ENCODE data around the gene HYAL3.
"Not testable (repeated sequence)": the region's sequence is repeated elsewhere in the genome, so short reads cannot be mapped to it uniquely, and the experiment has no call there.

HYAL3 gene

DNA sequence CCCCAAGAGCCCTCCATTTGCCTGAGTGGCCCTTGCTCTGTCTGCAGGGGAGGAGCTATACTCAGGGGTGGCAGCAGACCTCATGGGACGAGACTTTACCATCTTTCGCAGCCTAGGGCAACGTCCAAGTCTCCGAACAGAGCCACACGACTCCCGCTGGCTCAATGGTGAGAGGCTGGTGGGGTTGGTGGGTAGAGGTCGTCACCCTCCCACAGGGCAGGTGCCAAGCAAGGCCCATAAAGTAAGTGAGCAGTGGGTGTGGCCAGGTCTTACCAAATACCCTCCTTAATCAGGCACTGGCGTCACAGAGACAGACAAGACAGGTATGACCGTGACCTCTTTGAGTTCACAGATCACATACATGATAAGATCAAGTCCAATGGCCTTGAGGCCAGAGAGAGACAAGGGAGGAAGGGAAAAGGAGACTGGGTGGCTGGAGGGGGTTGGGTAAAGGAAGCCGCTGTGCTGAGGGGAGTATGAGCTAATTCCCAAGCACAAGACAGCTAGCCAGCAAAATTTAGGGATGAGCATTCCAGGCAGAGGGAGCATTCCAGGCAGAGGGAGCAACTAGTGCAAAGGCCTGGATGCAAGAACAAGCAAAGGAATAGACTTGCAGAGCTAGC, 27.8 kb downstream of the HYAL3 start:
- DNase-seq: no peak

DNA sequence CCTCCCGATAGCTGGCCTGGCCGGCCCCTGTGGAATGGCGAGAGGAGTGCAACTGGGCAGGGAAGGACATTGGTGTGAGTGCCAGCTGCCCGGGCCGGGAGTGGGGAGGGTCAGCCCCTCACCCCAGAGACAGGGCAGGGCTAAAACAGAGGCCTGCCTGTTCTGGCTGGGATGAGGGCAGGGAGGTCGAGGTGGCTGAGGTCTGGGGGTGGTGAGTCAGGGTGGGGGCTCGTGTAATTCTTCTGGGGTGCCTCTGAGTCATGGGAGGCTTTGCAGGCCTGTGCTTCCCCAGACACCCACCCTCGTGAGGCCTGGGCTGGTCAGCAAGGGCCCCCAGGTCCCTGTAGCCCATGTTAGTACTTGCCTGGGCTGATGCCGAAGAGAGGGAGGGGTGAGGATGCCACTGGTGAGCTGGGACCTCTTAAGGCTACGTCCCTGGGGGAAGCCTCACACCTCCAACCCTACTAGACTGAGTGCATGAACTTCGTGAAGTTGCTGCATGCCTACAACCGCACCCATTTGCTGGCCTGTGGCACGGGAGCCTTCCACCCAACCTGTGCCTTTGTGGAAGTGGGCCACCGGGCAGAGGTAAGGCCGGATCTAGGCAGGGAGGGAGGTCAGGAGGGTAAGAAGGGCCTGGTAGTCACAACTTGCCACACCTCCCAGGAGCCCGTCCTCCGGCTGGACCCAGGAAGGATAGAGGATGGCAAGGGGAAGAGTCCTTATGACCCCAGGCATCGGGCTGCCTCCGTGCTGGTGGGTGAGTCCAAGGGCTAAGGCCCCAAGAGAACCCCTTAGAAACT, 28.6 kb downstream of the HYAL3 start:
- DNase-seq: peak in 9 of 51 donors; percentile 9 to 34 (median 28)

DNA sequence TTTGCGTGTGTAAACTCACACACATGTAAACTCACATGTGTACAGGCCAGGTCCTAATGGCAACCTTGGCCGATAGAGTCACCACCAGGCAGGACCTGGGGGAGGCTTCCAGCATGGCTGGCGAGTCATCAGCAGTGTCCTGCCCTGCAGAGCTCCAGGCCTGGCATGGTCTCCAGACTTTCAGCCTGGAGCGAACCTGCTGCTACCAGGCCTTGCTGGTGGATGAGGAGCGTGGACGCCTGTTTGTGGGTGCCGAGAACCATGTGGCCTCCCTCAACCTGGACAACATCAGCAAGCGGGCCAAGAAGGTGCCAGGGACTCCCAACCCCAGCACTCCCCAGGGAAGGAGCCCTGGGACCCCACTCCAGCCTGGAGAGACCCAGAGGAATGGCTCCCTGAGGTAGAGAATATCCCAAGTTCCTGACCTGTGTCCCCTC, 29.2 kb downstream of the HYAL3 start:
- peak in 2 of 51 donors; percentile 26 to 33 for DNase-seq

DNA sequence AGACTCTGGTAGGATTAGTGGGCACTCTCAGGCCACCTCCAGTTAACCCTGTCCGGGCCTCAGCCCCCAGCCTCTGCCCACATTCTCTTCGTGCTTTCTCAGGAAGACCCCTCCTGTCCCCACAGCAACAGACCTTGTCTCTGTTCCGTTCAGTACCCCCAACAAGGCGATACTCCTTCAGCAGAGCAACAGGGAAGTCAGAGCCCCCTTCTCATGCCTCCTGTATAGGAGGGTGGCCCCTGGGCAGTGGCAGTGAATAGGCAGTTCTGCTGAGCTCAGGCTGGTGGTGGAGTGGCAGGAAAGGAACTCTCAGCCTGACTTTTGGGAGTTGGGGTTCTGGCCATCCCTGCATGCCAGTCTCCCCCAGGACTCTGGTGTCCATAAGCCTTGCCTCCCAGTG, 29.7 kb downstream of the HYAL3 start:
- DNase-seq: no peak

DNA sequence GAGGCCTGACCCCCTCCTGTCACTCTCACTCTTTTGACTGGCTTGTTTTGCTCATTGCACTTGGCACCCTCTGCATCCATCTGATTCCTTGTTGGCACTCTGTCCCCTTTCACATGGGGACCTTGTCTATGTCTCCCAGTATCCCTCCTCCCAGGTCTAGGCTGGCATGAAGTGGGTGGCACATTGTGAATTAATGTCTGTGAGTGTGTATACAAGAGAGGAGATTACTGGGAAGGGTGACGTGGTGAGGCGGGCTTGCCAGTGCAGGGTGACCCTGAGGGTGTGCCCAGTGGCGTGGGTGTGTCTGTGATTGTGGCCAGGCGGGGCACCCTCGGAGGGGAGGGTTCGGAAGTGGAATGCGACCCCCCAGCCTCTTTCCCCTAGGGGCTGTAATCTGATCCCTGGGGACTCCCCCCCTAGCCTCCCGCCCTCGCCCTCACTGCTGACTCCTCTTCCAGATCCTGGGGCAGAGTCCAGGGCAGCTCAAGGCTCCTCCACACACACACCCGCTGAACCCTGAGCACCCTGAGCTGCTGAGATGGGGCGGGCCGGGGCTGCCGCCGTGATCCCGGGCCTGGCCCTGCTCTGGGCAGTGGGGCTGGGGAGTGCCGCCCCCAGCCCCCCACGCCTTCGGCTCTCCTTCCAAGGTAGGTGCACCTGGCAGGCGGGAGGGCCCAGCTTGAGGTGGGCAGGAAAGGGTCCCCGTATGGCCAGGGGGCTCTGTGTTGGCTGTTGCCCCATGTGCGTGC, 30.3 kb downstream of the HYAL3 start, which contains the start of gene SEMA3B:
Gene SEMA3B, plus strand, starts transcription at position 445 of the 749 bp plus-strand sequence. Its CDS starts 94 bp downstream, at position 539.
- DNase-seq: peak in 30 of 51 donors; percentile 24 to 78 (median 48)

DNA sequence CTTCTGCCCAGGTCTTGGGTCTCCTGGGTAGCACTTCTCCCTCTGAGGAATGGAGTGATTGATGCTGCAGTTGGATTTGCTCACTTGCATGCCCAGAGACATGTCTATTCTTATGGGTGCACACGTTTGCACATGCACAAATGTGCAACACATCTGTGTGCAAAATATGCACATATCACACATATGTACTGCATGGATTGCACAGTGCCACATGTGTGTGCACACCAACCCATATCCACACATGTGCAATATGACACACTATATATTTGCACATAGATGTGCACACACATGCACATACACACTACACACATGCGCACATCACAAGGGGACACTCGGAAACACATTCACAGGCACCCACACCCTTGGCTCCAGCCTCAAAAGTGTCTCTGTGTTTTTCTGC, 30.9 kb downstream of the HYAL3 start:
- peak in 1 of 51 donors; percentile 38 for DNase-seq

DNA sequence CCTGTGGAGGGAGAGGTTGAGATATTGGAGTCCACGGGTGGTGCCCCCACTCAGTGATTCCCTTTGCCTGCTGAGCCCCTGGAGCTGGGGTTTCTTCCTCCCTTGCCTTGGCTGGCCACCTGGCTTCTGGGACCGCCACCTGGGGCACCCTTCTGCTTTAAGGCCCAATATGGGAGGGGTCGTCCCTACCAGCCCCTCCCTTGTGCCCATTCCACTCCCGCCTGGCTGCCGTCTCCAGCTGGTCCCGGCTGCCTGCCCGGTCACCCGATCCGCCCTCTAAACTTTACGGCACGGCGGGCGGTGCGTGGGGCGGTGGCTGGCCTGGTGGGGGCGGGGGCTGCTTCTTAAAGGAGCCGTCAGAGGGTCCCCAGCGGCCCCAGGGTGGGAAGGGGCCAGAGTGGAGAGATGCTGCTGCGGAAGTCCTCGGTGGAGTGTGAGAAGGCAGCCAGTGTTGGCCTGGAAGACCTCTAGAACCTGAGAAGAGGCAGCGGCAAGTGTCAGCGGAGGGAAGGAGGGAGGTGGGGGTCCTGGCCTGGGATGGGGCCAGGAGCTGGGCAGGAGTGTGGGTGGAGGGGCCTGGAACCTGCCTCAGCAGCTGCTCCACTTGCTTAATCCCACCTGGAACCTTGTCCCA, 31.8 kb downstream of the HYAL3 start:
- peak in 47 of 51 donors; percentile 19 to 84 (median 60) for DNase-seq

DNA sequence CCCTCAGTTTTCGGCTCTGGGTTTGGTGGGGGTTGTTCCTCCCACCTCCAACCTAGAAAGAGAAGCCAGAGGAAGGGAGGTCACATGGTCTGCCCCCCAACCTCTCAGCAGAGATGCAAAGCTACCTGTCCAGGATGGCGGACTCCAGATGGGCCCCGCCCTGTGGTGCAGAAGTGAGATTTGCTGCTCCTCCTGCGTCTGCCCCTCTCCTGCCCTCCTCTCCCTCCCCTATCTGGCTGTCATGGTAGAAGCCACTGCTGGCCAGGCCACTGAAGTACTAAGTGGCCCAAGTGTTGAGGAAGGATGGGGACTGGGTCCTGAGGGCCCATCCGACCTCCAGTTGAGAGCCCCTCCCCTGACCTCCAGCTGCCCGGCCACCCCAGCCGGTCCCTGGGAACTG, 32.4 kb downstream of the HYAL3 start:
- DNase-seq: no peak

DNA sequence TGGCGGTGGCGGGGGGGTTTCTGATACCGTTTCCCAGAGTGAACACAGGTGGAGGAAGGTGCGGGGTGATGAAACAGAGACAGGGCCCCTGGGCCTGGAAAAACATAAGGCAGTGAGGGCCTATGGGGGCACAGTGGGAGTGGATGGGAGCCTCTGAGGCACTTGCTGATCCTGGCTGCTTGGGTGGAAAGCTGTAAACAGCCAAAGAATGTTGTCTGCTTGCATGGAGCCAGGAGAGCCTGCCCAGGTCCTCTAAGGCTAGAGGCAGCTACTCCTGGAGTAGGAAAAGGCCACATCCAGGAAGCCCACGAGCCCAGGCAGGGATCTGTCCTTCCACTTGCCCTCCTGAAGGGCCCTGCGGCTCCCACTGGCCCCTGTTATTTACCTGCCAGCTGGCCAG, 33.2 kb downstream of the HYAL3 start:
- no peak for DNase-seq

DNA sequence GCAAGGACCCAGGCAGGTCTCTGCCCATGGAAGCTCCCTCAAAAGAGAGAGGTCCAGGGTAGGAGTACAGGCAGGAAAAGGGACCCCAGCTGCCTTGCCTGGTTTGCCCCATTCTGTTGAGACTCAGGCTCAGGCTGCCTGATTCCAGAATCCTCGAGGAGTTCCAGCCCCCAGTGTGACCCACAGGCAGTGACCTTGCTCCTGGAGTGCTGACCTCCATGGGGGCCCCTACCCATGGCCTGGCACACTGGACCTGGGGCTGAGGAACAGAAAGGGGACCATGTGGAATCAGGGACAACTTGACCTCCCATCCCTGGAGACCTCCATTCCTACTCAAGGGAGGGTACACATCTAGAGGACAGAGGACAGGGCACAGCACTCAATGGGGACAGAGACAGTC, 33.6 kb downstream of the HYAL3 start:
- peak in 1 of 51 donors; percentile 37 for DNase-seq

DNA sequence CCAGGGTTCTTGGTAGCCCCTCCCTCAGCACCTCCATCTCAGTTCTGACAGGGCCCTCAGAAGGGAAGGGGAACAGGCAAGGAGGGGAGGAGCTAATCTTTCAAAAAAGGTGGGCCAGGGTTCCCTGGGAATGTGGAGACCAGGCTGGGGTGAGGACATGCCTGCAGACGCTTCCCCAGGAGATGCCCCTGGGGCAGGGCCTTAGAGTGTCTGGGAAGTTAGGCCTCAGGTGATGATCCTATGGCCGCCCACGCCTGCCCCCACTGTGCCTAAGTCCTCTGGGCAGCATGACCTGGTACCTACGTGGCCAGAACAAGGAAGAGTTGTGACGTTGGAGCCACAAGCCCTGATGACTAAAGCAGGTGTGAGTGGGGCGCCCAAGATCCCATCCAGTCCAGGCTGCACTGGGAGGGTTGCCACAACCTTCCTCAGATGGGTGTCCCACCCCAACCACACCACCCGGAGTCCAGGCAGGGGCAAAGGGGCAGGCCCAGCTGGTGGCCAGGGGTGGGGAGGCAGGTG, 34.2 kb downstream of the HYAL3 start:
- peak in 1 of 51 donors; percentile 37 for DNase-seq

DNA sequence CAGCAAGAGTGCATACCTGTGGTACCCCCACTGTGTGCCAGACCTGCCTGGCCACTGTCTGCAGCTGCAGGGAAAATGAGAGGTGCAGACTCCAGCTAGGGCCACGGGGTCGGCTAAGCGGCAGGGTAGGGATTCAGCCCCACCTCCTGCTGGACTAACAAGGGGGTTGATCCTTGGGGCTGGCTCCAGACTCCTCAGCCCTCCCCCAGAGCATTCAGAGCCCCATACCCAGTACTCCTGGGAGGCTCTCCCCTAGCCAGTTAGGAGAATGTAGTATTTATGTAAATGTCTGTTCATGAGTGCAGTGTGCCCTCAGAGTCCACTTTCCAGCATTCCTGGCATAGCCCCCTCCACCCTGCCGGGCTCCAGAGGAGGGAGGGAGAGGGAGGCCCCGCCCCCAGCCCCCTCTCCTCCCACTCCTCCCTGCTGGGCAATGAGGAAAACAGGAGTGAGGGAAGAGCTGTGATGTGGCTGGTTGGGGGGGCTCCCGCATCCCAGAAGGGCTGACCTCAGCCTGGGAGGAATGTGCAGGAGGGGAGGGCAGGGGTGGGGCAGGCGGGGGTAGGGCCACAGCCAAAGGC, 34.7 kb downstream of the HYAL3 start:
- DNase-seq: peak in 43 of 51 donors; percentile 26 to 91 (median 71)

DNA sequence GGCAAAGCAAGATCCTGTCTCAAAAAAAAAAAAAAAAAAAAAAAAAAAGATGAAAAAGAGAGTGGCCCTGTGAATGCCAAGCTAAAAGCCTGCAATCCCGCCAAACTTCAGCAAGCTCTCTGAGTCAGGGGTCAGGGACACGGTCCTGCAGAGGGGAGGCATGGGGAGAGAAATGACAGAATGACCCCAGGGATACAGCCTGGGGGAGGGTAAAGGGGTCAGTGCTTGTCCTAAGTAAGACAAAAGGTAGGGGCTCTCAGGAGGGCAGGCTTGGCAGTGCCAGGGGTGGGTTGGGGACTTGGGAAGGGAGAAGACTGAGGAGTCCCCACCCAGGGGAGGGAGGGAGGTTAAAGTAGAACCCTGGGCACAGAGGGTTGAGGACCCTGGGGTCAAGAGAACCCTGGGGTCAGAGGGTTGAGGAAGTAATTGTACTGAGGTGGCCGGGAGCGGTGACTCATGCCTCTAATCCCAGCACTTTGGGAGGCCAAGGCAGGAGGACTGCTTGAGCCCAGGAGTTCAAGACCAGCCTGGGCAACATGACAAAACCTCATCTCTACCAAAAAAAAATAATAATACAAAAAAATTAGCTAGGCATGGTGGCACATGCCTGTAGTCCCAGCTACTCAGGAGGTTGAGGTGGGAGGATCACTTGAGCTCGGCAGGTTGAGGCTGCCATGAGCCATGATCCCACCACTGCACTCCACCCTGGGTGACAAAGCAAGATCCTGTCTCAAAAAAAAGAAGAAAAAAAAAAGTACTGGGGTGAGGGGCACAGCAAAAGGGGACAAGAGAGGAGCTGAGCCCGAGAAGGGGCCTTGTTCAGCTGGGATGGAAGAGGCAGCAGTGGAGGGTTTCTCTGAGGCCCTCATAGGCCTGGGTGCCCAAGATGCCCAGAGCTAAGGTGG, 35.5 kb downstream of the HYAL3 start:
- peak in 1 of 51 donors; percentile 27 for DNase-seq

DNA sequence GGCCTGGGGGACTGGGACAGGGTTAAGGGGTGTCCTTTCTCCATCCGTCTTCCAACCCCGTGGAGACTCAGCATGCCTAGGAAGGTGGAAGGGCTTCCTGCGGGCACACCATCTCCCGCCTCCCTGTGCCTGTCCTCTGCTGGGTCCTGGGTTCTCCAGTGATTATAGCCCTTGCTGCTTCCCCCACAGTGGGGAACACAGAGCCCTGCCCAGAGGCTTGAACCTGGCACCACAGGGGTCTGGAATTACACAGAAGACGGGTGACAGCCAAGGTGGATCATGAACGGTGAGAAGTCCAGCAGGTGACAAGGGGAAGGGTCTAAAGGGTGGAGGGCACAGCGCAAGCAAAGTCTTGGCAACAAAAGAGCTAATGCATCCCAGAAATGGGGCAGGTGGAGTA, 36.4 kb downstream of the HYAL3 start:
- DNase-seq: no peak

DNA sequence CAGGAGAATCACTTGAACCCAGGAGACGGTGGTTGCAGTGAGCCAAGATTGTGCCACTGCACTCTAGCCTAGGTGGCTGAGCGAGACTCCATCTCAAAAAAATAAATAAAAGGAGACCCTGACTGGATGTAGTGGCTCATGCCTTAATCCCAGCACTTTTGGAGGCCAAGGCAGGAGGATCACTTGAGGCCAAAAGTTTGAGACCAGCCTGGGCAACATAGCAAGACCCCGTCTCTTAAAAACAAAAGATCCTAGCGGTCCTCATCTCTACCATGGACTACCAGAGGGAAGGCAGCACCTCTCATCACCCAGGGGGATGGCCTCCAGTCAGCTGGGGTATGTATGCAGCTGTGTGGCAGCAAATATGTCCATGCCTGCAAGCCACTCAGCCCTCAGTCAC, 37.0 kb downstream of the HYAL3 start:
- DNase-seq: not testable (repeated sequence)

DNA sequence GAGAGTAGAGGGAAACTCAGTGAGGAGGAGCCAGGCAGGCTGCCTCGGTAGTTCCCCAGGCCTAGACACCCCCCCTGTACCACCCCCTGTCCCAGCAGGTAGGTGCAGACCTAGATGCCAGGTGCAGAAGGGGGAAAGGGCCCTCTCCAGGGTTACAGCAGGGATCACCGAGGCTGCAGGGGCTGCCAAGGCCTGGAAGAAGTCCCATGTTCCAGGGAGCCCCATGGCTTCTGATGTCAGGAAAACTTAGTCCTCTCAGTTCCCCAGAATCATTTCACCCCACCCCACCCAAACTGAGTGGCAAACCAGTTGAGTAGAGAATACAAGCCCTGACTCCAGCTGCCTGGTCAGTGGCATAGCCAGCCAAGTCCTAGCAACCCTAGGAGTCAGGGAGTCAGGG, 37.7 kb downstream of the HYAL3 start:
- peak in 2 of 51 donors; percentile 27 to 51 for DNase-seq

DNA sequence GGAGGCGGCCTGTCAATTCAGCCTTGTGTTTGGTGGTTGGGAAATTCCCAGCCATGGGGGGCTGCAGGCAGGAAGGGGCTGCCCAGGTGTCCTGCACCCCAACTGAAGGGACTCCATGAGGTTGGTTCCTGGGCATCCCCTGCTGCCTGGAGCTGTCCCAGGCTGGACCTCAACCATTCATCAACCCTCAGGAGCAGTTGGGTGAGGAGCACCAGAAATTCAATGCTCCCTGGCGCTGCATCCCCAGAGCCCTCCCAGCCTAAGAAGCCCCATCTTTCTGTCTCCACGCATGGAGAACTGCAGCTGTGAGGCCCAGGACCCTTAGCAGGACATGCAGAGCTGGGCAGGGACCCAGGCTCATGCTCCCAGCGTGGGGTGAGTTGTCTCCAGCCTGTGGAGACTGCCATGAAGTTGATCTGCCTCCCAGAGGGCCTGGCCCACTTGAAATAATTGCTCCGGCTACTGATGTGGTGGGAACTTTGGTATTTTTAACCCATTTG, 38.2 kb downstream of the HYAL3 start:
- peak in 4 of 51 donors; percentile 45 to 83 (median 54) for DNase-seq

DNA sequence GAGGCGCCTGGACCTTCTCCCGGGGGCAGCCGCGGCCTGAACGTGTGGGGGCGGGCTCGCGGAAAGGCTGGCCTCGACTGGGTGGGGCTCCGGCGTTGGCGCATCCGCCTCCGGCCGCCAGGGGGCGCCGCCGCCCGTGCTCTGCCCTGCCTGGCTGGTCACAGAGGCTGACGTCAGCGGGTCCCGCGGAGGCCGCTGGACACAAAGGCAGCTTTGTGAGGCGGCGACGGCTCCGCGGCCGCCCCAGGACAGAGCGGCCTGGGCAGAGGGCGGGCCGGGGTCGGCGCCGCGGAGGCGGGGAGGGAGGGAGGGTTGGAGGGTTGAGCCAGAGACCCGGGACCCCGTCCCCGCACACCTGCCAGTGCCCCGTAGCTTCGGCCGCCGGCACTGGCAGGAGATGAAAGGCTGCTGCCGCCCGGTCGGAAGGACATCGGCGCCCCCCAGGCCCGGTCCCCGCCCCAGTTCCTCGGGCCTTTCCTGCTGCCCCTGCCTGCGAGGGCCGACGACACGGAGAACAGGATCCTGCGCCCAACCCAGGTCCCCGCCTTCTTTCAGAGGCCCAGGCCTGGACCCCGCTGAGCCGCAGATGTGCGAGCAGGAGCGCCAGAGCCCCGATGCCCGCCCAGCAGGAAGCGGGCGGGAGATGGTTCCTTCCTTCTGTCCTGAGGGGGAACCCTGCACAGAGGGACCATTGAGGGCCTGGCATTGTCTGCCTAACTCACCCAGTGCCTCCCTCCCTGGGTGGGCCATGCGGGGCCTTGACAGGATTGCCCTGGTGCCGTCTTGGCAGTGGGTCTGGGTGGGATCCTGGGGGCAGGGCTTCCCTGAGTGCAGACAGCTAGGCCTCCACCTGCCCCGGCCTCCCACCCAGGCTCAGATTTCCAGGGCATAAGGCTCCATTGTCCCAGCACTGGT, 38.9 kb downstream of the HYAL3 start:
- peak; percentile 66 to 99 (median 93) for DNase-seq
